Measurements from ENCODE around the gene SRPRA. TPM values are rescaled to one million over a fixed set of nuclear protein-coding genes. Genes with fewer than 3 reads are reported as not detected.

The SRPRA gene
- total and polyA plus RNA-seq, 10 of the 15 experiments (the other 5 are each of a cell fraction or from before 2014, with no cell fraction given) = 29.6 to 131 (median 92.8) TPM

DNA sequence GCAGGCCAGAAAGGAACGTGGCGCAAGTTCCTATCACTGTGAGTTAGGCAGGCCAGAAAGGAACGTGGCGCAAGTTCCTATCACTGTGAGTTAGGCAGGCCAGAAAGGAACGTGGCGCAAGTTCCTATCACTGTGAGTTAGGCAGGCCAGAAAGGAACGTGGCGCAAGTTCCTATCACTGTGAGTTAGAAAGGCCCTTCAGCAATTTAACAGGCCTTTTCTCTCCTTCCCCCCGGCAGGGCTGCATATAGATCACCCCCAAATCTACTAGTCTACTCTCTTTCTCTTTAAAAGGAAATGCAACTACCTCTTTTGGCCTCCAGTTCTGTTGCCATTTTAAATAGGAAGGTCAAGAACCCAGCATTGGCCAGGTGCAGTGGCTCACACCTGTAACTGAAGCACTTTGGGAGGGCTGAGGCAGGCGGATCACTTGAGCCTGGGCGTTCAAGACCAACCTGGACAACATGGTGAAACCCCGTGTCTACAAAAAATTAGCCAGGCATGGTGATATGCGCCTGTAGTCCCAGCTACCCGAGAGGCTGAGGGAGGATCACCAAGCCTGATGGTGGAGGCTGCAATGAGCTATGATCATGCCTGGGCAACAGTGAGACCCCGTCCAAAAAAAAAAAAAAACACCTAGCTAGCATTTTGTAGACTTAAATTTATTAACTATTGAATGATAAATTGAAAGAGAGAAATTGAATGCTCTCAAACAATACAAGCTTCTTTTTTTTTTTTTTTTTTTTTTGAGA is 42.2 kb downstream of the SRPRA start (continued):
- TF ChIP-seq ZBTB40 (IDR thresholded peaks at IDR 0.05; ENCODE audit: borderline replicate concordance) = no peak

DNA sequence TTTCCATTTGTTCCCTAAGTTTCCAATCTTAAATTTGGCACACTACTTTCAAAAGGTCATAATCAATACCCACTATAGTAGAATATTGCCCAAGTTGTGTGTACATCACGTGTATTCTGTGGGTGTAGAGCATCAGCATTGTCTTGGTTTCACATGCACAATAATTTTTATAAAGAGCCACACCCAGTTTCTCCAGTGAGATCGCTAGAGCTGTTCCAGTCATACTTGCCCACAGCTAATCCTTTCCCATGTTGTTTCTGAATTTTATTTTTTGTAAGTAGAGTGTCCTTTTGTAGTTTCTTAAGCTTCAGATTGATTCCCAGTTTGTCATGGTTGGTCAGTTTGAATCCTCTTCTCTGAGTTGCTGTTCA is 43.4 kb downstream of the SRPRA start:
- CTCF ChIA-PET = interaction anchor here (1.0 kb wide), 1 partner anchor 255 kb away, joined by 4 read pairs; no protein-coding TSS in a partner anchor
- TF ChIP-seq KAT2A (conservative IDR thresholded peaks at IDR 0.05; ENCODE audit: control insufficient read depth, low read depth, low read length) = no peak
- no peak for TF ChIP-seq PAX5 (IDR thresholded peaks at IDR 0.05; ENCODE audit: borderline replicate concordance, low read depth, low read length)
- no peak for TF ChIP-seq SREBF1 (IDR thresholded peaks at IDR 0.05; ENCODE audit: low read length)
- TF ChIP-seq EED (IDR thresholded peaks at IDR 0.05; ENCODE audit: low read depth) = no peak
- no peak for TF ChIP-seq ZNF622 (IDR thresholded peaks at IDR 0.05)
- TF ChIP-seq, protein P1, sequence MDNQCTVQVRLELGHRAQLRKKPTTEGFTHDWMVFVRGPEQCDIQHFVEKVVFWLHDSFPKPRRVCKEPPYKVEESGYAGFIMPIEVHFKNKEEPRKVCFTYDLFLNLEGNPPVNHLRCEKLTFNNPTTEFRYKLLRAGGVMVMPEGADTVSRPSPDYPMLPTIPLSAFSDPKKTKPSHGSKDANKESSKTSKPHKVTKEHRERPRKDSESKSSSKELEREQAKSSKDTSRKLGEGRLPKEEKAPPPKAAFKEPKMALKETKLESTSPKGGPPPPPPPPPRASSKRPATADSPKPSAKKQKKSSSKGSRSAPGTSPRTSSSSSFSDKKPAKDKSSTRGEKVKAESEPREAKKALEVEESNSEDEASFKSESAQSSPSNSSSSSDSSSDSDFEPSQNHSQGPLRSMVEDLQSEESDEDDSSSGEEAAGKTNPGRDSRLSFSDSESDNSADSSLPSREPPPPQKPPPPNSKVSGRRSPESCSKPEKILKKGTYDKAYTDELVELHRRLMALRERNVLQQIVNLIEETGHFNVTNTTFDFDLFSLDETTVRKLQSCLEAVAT (IDR thresholded peaks at IDR 0.05) = no peak
- TF ChIP-seq, protein P2, sequence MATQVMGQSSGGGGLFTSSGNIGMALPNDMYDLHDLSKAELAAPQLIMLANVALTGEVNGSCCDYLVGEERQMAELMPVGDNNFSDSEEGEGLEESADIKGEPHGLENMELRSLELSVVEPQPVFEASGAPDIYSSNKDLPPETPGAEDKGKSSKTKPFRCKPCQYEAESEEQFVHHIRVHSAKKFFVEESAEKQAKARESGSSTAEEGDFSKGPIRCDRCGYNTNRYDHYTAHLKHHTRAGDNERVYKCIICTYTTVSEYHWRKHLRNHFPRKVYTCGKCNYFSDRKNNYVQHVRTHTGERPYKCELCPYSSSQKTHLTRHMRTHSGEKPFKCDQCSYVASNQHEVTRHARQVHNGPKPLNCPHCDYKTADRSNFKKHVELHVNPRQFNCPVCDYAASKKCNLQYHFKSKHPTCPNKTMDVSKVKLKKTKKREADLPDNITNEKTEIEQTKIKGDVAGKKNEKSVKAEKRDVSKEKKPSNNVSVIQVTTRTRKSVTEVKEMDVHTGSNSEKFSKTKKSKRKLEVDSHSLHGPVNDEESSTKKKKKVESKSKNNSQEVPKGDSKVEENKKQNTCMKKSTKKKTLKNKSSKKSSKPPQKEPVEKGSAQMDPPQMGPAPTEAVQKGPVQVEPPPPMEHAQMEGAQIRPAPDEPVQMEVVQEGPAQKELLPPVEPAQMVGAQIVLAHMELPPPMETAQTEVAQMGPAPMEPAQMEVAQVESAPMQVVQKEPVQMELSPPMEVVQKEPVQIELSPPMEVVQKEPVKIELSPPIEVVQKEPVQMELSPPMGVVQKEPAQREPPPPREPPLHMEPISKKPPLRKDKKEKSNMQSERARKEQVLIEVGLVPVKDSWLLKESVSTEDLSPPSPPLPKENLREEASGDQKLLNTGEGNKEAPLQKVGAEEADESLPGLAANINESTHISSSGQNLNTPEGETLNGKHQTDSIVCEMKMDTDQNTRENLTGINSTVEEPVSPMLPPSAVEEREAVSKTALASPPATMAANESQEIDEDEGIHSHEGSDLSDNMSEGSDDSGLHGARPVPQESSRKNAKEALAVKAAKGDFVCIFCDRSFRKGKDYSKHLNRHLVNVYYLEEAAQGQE (IDR thresholded peaks at IDR 0.05; ENCODE audit: low read depth, low read length) = no peak

More for the DNA sequence above, 43.4 kb downstream of the SRPRA start:
- Histone ChIP-seq H3K4me1 (ENCODE audit: control insufficient read depth, insufficient read depth, low read length) (peaks cover under 1% of the 10 kb centered on the region; the same call in 1 of the 2 replicates), H3K36me3 (ENCODE audit: control insufficient read depth in 2 of 2, insufficient read depth in 2 of 2, low read length in 1 of 2) (peaks cover 0 to 4% of the 10 kb centered on the region in 2 experiments; a peak in 2 of 4 replicates), H3K4me3 (no peak overlapping the region), H3K79me2 (ENCODE audit: control insufficient read depth, insufficient read depth, low read length) (peaks cover 3% of the 10 kb centered on the region), H2AFZ (ENCODE audit: control insufficient read depth, low read depth, low read length) (no peak overlapping the region), H4K20me1 (ENCODE audit: control insufficient read depth, insufficient read depth) (no peaks in the 10 kb centered on the region), H3K27ac (ENCODE audit: control insufficient read depth, insufficient read depth) (no peak overlapping the region), H3K9ac (ENCODE audit: control insufficient read depth, insufficient read depth, low read length) (no peak overlapping the region), H3K4me2 (ENCODE audit: control insufficient read depth, insufficient read depth) (no peak overlapping the region), H3K9me3 (replicated peaks; ENCODE audit: control insufficient read depth, insufficient read depth, low read length) (no peaks in the 10 kb centered on the region), H3K27me3 (replicated peaks in 1 of 2; ENCODE audit: control insufficient read depth in 2 of 2, insufficient read depth in 2 of 2, low read length in 1 of 2) (no peaks in the 10 kb centered on the region)
- SMC1A ChIA-PET (ENCODE audit: uncharacterized antibody, unreplicated experiment) = interaction anchor here (1.4 kb wide), 1 partner anchor 8 kb away, joined by 3 read pairs; no protein-coding TSS in a partner anchor
- POLR2A ChIA-PET = interaction anchor here (0.6 kb wide), 1 partner anchor 332 kb away, joined by 3 read pairs; no protein-coding TSS in a partner anchor
- no TSS peak for BruUV-seq (replicated peaks)
- DNase-seq (ENCODE audit: low read depth, low spot score) = no peak
- RAD21 ChIA-PET (ENCODE audit: unreplicated experiment) = no interaction called here
- intact Hi-C loops (cut with micrococcal nuclease; ENCODE audit: unreplicated experiment) = no loop called here
- 90% methylated on average over 2 of the region's 2 CpGs for WGBS (ENCODE audit: insufficient coverage, insufficient replicate concordance, low lambda C conversion rate, missing lambda C conversion rate)
- no peak for ATAC-seq
- FAIRE-seq = no peak
- in situ Hi-C loops (cut with MboI) = no loop called here

Measured in GM12878 (cell line).